GM10248 (cell line): ENCODE results near the gene PCYT1A.

Experiments used
- CTCF ChIA-PET: fragments of 300-600 bp; sonication (Branson Sonifier 250); formaldehyde crosslinking; extraction: SDS; loops from one replicate; lab custom pipeline; 2021; ENCODE audit warnings: antibody characterized with exemption; lab: Yijun Ruan, JAX
- POLR2A ChIA-PET: fragments of 350-650 bp; sonication (Branson Sonifier 250); formaldehyde crosslinking; extraction: SDS; loops from one replicate; lab custom pipeline; 2020; ENCODE audit warnings: antibody characterized with exemption; lab: Yijun Ruan, JAX
- DNase-seq: peaks from one replicate; pipeline ENCODE4 v3.0.0; 2012; ENCODE audit errors: extremely low spot score
- CTCF ChIP-seq: IDR thresholded peaks from 2 replicates; pipeline ENCODE4 v1.5.1; 2012; ENCODE audit warnings: mild to moderate bottlenecking, low read depth; ENCODE audit errors: extremely low read depth, missing control alignments, control extremely low read depth

The PCYT1A gene

GRCh38 chr3:196203846-196204245, 83.7 kb downstream of the PCYT1A start:
- ChIA-PET CTCF (interaction anchor here (1.1 to 2.0 kb wide), 5 partner anchors 12 to 181 kb away, joined by 3 to 7 read pairs (median 3); no protein-coding TSS in a partner anchor), POLR2A (no interaction called here)
- no peak for TF ChIP-seq CTCF
- DNase-seq: no peak

GRCh38 chr3:196202516-196202970, 85.0 kb downstream of the PCYT1A start:
- no peak for TF ChIP-seq CTCF
- ChIA-PET POLR2A (no interaction called here), CTCF (interaction anchor here (1.3 to 12.2 kb wide), 4 partner anchors 11 to 180 kb away, joined by 3 to 195 read pairs (median 5); no protein-coding TSS in a partner anchor)
- peak; percentile 76 for DNase-seq

- CTCF ChIA-PET: interaction anchor here (0.7 to 12.2 kb wide), 8 partner anchors 8 to 185 kb away, joined by 3 to 195 read pairs (median 4); no protein-coding TSS in a partner anchor
- no peak for DNase-seq
- no peak for TF ChIP-seq CTCF
- POLR2A ChIA-PET: no interaction called here
These were observed 88.5 kb downstream of the PCYT1A start for GRCh38 chr3:196198771-196199753.

- CTCF ChIA-PET: interaction anchor here (0.7 to 12.2 kb wide), 12 partner anchors 8 to 184 kb away, joined by 3 to 195 read pairs (median 6); no protein-coding TSS in a partner anchor
- TF ChIP-seq CTCF: no peak
- POLR2A ChIA-PET: no interaction called here
- DNase-seq: no peak
These were observed 89.3 kb downstream of the PCYT1A start for GRCh38 chr3:196198081-196198675.

- no peak for TF ChIP-seq CTCF
- DNase-seq: no peak
- POLR2A ChIA-PET: no interaction called here
- CTCF ChIA-PET: interaction anchor here (0.7 to 12.2 kb wide), 15 partner anchors 9 to 175 kb away, joined by 3 to 195 read pairs (median 8); no protein-coding TSS in a partner anchor
These were observed 90.0 kb downstream of the PCYT1A start for GRCh38 chr3:196197524-196197923.

- ChIA-PET POLR2A (no interaction called here), CTCF (interaction anchor here (0.6 to 12.2 kb wide), 31 partner anchors 9 to 193 kb away, joined by 3 to 195 read pairs (median 5); no protein-coding TSS in a partner anchor)
- no peak for TF ChIP-seq CTCF
- no peak for DNase-seq
These were observed 91.8 kb downstream of the PCYT1A start for GRCh38 chr3:196195664-196196265.
